Measurements from ENCODE around the gene PUM1.
"Not testable (repeated sequence)": the region's sequence is repeated elsewhere in the genome, so short reads cannot be mapped to it uniquely, and the experiment has no call there.

The PUM1 gene

DNA sequence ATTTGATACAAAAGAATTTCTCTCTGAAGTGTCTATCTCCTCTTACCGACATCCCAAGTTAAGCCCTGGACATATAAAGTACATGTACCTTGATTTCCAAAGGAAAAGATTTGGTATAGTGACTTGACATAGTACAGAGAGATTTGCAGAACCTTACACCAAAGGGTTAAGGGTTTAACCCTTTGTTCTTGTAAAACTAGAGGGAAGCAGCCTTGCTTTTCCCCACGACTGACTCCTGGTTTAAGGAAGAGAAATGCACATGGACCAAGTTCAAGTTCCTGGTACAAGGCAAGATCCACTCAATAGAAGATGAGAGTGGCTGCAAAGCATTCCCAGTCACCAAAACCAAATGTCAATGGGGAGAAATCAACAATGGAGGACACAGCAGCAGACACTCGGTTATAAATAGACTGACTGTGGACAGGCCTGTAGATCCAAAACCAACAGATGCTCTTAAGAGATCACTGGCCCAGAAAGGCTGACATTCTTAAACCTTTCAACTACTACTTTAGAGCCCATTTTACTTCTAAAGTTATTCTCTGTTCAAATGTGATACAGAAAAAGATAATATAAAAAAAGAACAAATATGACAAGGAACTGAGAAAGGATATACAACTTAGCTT, 69.4 kb downstream of the PUM1 start:
- DNase-seq (ENCODE audit: low read depth), result no peak

GRCh38 chr1:30991862-30992606, 73.5 kb downstream of the PUM1 start:
- DNase-seq (ENCODE audit: low read depth), result no peak

GRCh38 chr1:30990591-30990990, 74.9 kb downstream of the PUM1 start:
- DNase-seq (ENCODE audit: low read depth), result no peak

GRCh38 chr1:30988045-30988444, 77.5 kb downstream of the PUM1 start:
- DNase-seq (ENCODE audit: low read depth), result no peak

- no peak for DNase-seq (ENCODE audit: low read depth)
Observed at GRCh38 chr1:30986755-30987154, 78.8 kb downstream of the PUM1 start.

GRCh38 chr1:30984991-30985503, 80.5 kb downstream of the PUM1 start:
- DNase-seq (ENCODE audit: low read depth), result no peak

DNA sequence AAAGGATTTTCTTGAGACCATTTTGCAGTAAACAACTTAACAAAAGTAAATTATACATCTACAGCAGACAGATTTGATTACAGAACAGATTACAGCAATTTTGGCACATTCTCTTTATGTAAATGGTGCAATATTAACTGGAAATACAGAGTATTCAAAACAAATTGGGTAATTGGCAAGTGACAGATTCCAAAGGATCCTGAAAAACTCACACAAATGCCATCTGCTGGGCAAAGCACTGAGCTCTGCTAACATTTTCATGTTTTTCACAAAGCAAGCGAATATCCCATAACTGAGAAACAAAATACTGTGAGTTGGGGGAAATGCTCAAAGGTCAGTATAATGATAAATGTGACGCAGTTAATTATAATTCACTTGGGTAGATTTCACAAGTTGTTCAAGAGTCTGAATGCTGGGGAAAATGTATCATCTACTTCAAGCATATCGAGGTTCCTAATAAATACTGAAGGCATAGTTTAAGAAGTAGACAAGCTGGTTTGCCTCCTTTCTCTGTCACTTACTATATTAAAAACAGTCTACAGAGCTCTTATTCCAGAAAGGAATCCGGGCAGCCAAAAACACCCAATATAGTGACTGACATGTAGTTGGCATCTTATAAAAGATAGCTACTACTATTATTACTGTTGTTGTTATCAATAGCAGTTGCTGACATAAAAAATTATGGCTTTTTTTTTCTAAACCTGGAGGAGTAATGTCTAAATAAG, 81.2 kb downstream of the PUM1 start:
- DNase-seq (ENCODE audit: low read depth), result no peak

DNA sequence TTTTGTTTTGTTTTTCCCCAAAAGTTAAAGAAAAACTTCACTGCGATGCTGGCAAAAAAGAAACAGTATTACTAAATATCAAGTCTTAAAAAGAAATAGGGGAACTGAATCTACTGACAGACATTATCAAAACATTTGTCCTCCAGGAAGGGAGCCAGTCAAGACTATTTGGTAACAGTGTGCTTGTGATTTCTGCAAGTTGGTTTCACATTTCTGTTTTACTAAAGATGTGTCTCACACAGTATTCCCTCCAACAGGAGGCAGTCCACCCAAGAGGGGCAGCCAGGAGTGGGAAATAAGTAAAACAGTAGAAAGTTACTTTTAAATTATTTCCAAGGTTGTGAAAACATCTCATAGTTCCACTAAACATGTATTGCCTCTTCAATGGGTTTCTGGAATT, 82.6 kb downstream of the PUM1 start:
- no peak for DNase-seq (ENCODE audit: low read depth)

- no peak for DNase-seq (ENCODE audit: low read depth)
Observed at GRCh38 chr1:30982431-30982830, 83.1 kb downstream of the PUM1 start.

DNA sequence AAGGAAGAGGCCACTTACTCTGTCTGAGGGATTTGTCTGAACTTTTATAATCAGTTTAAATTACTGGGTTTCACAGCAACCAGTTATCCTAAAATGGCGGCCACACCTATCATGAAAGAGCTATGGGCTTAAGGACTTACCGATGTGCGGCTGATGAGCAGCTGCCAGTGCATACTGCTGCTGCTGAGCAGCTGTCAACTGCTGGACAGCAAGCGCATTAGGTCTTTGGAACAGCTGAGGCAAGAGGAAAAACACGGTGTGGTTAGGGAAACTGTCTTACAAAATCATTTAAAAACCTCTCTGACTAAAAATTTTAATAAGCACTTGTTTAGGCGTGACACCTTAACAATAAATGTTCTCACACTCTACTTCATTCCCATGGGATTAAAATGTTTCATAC, 84.3 kb downstream of the PUM1 start:
- no peak for DNase-seq (ENCODE audit: low read depth)

DNA sequence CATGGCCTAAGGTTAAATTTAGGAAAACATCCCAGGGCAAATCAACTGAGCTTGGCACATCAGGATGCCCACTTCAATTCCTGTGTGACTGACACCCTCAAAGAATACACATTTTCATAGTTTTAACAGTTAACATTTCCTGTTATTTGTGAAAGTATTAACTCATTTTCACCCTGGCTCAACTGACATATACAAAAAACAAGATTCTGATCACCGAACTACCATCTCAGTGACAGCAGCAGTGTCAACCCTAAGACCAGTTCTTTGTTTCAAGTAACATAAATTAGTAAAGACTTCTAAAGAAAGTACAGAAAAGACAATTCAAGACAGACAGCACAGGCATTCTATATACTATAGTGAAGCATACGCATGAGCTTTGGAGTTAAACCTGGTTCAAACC, 88.0 kb downstream of the PUM1 start:
- DNase-seq (ENCODE audit: low read depth), result no peak

DNA sequence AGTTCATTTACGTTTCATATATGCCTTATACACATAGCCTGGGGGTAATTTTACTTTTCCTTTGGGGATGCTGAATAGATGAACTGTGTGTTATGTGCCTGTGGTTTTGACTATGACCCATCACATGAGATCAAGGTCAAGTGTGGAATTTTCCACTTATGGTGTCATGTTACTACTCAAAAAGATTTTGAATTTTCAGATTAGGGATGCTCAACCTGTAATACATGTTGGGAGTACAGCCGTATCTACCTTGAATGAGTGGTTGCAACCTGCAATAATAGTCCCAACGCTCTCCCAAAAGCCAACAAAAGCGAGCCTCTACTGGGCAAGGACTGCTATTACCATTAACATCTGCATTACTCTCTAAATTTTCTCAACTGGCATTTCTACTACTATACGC, 88.4 kb downstream of the PUM1 start:
- DNase-seq (ENCODE audit: low read depth), result no peak

- DNase-seq (ENCODE audit: low read depth), result no peak
Observed at GRCh38 chr1:30976143-30976542, 89.4 kb downstream of the PUM1 start.

DNA sequence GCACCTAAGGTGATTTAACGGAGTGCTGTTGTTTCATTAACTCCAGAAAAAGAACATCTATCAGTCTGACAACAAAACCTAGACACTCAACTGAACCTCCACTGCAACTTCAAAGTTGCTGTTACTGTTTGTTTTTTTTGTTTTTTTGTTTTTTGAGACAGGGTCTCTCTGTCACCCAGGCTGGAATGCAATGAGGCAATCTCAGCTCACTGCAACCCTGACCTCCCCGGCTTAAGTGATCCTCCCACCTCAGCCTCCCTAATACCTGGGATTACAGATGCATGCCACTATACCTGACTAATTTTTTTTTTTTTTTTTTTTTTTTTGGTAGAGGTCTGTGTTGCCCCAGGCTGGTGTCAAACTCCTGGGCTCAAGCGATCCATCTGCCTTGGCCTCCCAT, 90.3 kb downstream of the PUM1 start:
- DNase-seq (ENCODE audit: low read depth), result no peak

DNA sequence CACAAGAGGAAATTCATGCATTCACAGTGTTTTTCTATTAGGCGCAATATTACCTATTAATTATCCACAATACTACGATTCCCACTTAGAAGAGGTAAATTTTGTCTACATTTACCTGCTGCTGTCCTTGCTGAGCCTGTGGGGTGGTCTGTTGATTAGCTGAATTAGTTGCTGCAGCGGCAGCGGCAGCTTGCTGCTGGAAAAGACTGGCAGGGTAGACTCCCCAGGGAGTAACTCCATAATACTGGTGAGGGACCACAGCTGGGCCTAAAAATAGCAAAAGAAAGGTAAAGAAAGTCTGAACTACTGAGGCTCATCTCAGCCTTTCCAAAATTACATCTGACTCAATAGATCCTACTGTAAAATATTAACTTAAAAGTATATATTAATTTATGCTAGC, 91.0 kb downstream of the PUM1 start:
- no peak for DNase-seq (ENCODE audit: low read depth)

GRCh38 chr1:30972349-30972748, 93.2 kb downstream of the PUM1 start:
- not testable (repeated sequence) for DNase-seq (ENCODE audit: low read depth)

GRCh38 chr1:30971496-30971895, 94.0 kb downstream of the PUM1 start:
- no peak for DNase-seq (ENCODE audit: low read depth)

DNA sequence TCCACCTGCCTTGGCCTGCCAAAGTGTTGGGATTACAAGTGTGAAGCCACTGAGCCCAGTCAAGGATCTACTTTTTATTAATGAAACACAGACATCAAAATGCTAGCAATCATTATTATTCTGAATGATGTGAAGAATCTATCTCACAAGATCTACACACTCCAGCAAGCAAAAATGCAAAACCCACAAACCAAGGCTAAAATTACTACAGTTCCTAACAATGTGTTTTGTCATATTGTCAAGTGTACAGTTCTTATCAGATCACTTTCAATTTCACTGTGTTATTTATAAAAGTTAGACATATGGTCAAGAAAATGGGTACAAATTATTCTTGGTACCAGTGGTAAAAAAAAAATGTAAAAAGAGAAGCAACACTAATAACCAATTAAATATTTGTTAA, 95.6 kb downstream of the PUM1 start:
- DNase-seq (ENCODE audit: low read depth), result no peak

DNA sequence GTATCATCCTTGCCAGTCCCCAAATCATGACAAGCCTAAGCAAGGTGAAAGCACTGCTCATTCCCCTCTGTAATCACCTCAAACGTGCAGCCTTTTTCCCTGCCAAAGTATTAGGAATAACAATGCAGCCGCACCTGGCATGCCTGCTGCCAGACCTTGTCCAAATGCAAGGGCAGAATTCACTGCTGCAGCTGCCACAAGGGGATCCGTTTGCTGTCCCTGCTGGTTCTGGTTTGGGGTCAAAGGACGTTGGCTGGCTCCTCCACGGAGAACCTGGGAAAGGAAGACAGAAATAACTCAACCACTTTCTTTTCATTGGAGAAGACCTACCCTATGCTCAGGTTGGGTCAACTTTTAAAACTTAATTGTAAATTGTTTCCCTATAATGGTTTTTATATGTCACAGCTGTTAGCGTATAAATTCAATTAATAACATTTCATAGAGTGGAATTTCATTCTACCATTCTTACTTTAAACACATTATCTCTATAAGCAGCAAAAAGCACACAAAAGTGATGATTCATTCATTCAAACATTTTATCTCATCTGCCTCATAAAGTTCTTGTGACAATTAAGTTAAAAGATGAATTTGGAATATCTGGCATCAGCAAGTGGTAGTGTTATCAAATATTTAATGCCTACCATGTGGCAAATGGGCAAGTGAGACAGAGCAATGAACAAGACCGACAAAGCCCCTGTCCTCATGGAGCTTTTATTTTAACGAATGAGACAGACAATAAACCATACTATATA, 97.1 kb downstream of the PUM1 start:
- DNase-seq (ENCODE audit: low read depth), result no peak

- DNase-seq (ENCODE audit: low read depth), result no peak
Observed at GRCh38 chr1:30966690-30967369, 98.7 kb downstream of the PUM1 start.

DNA sequence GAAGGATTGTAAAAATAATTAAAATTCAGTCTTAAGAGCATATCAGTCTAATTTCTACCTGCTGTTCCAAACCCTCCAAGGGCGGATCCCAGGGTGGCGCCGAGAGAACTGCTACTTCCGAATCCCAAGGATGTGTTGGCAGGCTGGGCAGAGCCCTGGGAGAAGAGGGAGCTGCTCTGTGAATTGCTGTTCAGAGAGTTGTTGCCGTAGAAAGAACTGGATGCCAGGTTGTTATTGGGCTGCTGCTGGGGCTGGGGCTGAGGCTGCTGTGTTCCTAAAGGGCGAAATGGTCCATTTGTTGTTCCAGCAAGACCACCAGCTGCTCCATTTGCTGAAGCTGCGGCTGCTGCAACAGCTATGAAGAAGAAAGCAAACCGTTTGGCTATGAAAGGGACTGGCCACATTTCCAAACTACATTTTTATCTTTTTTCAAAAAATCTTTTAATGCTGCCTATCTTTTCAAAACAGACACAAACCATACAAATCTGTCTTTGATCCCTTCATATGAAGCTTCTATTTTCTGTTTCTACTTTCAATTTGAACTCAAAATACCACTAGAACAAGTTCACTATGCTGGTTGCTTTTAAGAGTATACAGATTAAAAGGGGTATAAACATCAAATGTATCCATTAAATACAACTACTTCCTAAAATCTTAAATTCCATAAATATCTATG, 99.5 kb downstream of the PUM1 start:
- DNase-seq (ENCODE audit: low read depth), result no peak
